ENCODE results near the gene ACP4.
"Not testable (repeated sequence)": the region's sequence is repeated elsewhere in the genome, so short reads cannot be mapped to it uniquely, and the experiment has no call there.

- TF ChIP-seq CTCF, POLR2A (IDR thresholded peaks at IDR 0.05): not testable (repeated sequence)
Observed at GRCh38 chr19:50757624-50758023, 32.6 kb upstream of the ACP4 start.

All from testis (tissue), 2 donors.